K562 (cell line): ENCODE data around the gene ZFAND3. TPM values are rescaled to one million over a fixed set of nuclear protein-coding genes. Genes with fewer than 3 reads are reported as not detected.

Experiments used
- C11orf30 ChIP-seq: fragments of 450-650 bp; IDR thresholded peaks from 2 replicates; pipeline ENCODE4 v1.6.1; 2016; ENCODE audit warnings: low read depth, mild to moderate bottlenecking
- CC2D1A ChIP-seq: fragments of 450-650 bp; IDR thresholded peaks from 2 replicates; pipeline ENCODE4 v1.6.1; 2017; ENCODE audit warnings: mild to moderate bottlenecking
- CHAMP1 ChIP-seq: fragments of 450-650 bp; IDR thresholded peaks from 2 replicates; pipeline ENCODE4 v1.6.1; 2016; ENCODE audit warnings: mild to moderate bottlenecking
- ILK ChIP-seq: fragments of 450-650 bp; IDR thresholded peaks from 2 replicates; pipeline ENCODE4 v1.6.1; 2016; ENCODE audit warnings: missing genetic modification characterization, low read depth, mild to moderate bottlenecking, missing compliant biosample characterization, moderate library complexity, borderline replicate concordance
- KLF1 ChIP-seq: fragments of 450-650 bp; IDR thresholded peaks from 2 replicates; pipeline ENCODE4 v1.6.1; 2016; ENCODE audit warnings: missing genetic modification characterization, missing compliant biosample characterization
- MAFK ChIP-seq: IDR thresholded peaks from 2 replicates; pipeline ENCODE4 v1.6.1; 2011; ENCODE audit warnings: low read length, improper control_type of control experiment
- NFRKB ChIP-seq: fragments of 450-650 bp; IDR thresholded peaks from 2 replicates; pipeline ENCODE4 v1.6.1; 2016; ENCODE audit warnings: low read depth
- PCBP2 ChIP-seq: fragments of 200-400 bp; formaldehyde crosslinking; IDR thresholded peaks from 2 replicates; pipeline ENCODE4 v1.6.1; 2018; ENCODE audit warnings: low read length, low read depth, mild to moderate bottlenecking, moderate library complexity; ENCODE audit not compliant: poor library complexity, severe bottlenecking
- SIN3B ChIP-seq: fragments of 450-650 bp; IDR thresholded peaks from 2 replicates; pipeline ENCODE4 v1.6.1; 2017; ENCODE audit warnings: low read depth, mild to moderate bottlenecking, moderate library complexity
- SREBF1 ChIP-seq: fragments of 150-350 bp; IDR thresholded peaks from 2 replicates; pipeline ENCODE4 v1.6.1; 2014; ENCODE audit warnings: antibody characterized with exemption, low read depth, low read length, borderline replicate concordance
- STAT5B ChIP-seq: fragments of 250-450 bp; sonication (Bioruptor Pico); IDR thresholded peaks from 2 replicates; pipeline ENCODE4 v1.8.0; 2021; ENCODE audit warnings: mild to moderate bottlenecking, inconsistent platforms
- ZBTB49 ChIP-seq: sonication (generic); formaldehyde crosslinking; IDR thresholded peaks from 2 replicates; pipeline ENCODE4 v1.8.0; 2022; ENCODE audit warnings: missing genetic modification reagents, mild to moderate bottlenecking, borderline replicate concordance
- ZFX ChIP-seq: sonication (generic); formaldehyde crosslinking; IDR thresholded peaks from 2 replicates; pipeline ENCODE4 v1.8.0; 2022; ENCODE audit warnings: mild to moderate bottlenecking, missing genetic modification reagents, moderate library complexity
- ZNF436 ChIP-seq: fragments of 250-450, 450-650 bp; sonication (Bioruptor Pico); formaldehyde crosslinking; IDR thresholded peaks from 2 replicates; pipeline ENCODE4 v1.7.0; 2020; ENCODE audit warnings: mild to moderate bottlenecking
- ZNF740 ChIP-seq, 3 experiments: fragments of 200-800 bp in 1 of 3; sonication (Bioruptor generic) in 1 of 3; sonication (generic) in 1 of 3; formaldehyde crosslinking in 1 of 3; IDR thresholded peaks; 2 replicates each; pipeline versions ENCODE4 v1.6.1 to v1.8.0; 2016 to 2022; ENCODE audit warnings: mild to moderate bottlenecking in 2 of 3, missing compliant biosample characterization in 2 of 3, missing genetic modification characterization in 2 of 3, missing genetic modification reagents in 1 of 3
- polyA plus RNA-seq, 8 experiments: library from polyadenylated mRNA; depleted of rRNA in 4 of 8; stranded (reverse) in 5 of 8; unstranded in 3 of 8; fragments of >200 nt; fragmentation: Nextera tagmentation in 2 of 8; fragmentation: Illumina TruSeq in 1 of 8; extraction: Ambion mirVana in 2 of 8; extraction: Trizol in 1 of 8; gene quantifications; 2 replicates each; pipeline versions ENCODE4 v1.2.1 to v1.2.3, GENCODE V29; 2011 to 2014; ENCODE audit warnings: inconsistent platforms in 1 of 8, missing spikeins in 1 of 8
- total RNA-seq, 7 experiments: library from RNA; depleted of rRNA in 6 of 7; stranded (reverse); fragments of >200 nt in 6 of 7; fragmentation: Illumina TruSeq in 2 of 7; extraction: Trizol in 2 of 7; gene quantifications; 2 replicates each; pipeline versions ENCODE4 v1.2.1 to v1.2.3, GENCODE V29; 2011 to 2021; ENCODE audit warnings: low replicate concordance in 1 of 7
- TF ChIP-seq, protein P1 (sequence below): sonication (generic); formaldehyde crosslinking; IDR thresholded peaks from 2 replicates; pipeline ENCODE4 v1.4.0; 2020; ENCODE audit warnings: mild to moderate bottlenecking, missing genetic modification reagents
- TF ChIP-seq, protein P2 (sequence below): fragments of 250-450 bp; sonication (Bioruptor Pico); IDR thresholded peaks from 2 replicates; pipeline ENCODE4 v1.5.0; 2022; ENCODE audit warnings: mild to moderate bottlenecking

ZFAND3 gene
- total and polyA plus RNA-seq, 9 of the 15 experiments (the other 6 are each of a cell fraction or from before 2014, with no cell fraction given): 0.81 to 26.6 (median 11.8) TPM

DNA sequence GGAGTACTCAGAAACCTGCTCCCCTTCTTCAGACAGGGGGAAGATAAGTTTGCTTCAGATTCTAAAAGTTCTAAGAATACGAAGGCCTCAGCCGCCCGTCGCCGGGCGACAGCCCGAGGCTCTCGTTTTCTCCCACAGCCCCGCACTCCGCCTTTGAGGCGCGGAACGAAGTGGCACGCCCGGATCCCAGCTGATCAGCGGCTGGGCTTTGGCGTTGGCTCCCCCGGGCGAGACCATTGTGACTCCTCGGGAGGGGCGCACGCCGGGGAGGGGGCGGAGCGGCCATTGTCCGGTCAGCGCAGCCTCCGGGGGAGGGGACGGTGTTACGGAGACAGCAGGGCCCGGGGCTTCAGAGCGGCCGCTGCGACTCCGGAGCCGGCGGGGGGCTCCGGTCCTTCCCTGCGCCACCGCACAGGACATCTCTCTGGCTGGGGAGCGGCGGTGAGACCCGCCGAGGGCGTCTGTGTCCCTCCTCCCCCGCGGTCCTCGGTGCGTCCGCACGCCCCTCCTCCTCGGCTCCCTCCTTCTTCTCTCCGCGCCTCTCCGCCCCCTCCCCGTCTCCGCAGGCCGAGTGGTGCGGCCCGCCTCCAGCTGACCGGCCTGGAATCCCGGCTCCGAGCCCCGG is at the start of gene ZFAND3 (continued):
- TF ChIP-seq, protein P1, sequence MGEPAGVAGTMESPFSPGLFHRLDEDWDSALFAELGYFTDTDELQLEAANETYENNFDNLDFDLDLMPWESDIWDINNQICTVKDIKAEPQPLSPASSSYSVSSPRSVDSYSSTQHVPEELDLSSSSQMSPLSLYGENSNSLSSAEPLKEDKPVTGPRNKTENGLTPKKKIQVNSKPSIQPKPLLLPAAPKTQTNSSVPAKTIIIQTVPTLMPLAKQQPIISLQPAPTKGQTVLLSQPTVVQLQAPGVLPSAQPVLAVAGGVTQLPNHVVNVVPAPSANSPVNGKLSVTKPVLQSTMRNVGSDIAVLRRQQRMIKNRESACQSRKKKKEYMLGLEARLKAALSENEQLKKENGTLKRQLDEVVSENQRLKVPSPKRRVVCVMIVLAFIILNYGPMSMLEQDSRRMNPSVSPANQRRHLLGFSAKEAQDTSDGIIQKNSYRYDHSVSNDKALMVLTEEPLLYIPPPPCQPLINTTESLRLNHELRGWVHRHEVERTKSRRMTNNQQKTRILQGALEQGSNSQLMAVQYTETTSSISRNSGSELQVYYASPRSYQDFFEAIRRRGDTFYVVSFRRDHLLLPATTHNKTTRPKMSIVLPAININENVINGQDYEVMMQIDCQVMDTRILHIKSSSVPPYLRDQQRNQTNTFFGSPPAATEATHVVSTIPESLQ (CRISPR knock-in tag): no peak
- TF ChIP-seq ZNF436: no peak
- TF ChIP-seq MAFK: no peak
- TF ChIP-seq ZBTB49: no peak
- TF ChIP-seq, protein P2, sequence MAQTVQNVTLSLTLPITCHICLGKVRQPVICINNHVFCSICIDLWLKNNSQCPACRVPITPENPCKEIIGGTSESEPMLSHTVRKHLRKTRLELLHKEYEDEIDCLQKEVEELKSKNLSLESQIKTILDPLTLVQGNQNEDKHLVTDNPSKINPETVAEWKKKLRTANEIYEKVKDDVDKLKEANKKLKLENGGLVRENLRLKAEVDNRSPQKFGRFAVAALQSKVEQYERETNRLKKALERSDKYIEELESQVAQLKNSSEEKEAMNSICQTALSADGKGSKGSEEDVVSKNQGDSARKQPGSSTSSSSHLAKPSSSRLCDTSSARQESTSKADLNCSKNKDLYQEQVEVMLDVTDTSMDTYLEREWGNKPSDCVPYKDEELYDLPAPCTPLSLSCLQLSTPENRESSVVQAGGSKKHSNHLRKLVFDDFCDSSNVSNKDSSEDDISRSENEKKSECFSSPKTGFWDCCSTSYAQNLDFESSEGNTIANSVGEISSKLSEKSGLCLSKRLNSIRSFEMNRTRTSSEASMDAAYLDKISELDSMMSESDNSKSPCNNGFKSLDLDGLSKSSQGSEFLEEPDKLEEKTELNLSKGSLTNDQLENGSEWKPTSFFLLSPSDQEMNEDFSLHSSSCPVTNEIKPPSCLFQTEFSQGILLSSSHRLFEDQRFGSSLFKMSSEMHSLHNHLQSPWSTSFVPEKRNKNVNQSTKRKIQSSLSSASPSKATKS (CRISPR knock-in tag): no peak
- no peak for TF ChIP-seq C11orf30
- TF ChIP-seq STAT5B (CRISPR knock-in tag): no peak
- peak; percentile 82 for TF ChIP-seq SREBF1
- 0 out of 2 replicates have a peak, but pooled peaks have one; percentile 40 for TF ChIP-seq SIN3B
- no peak for TF ChIP-seq ZNF740 (CRISPR knock-in tag; IDR thresholded peaks at IDR 0.05)
- no peak; a peak in 1 of 4 replicates for TF ChIP-seq ZNF740 (tag; IDR thresholded peaks at IDR 0.05)
- no peak for TF ChIP-seq PCBP2
- TF ChIP-seq CHAMP1: 0 out of 2 replicates have a peak, but pooled peaks have one; percentile 8
- no peak for TF ChIP-seq ILK (tag)
- TF ChIP-seq NFRKB: no peak
- peak; percentile 80 for TF ChIP-seq KLF1
- TF ChIP-seq CC2D1A: no peak
- peak; percentile 58 for TF ChIP-seq ZFX (CRISPR knock-in tag)
